Vagina (tissue), 2 donors: ENCODE measurements around the gene PUS1. TPM values are rescaled to one million over a fixed set of nuclear protein-coding genes. Genes with fewer than 3 reads are reported as not detected.

ENCODE experiments used
- DNase-seq, 2 donors: peaks; one replicate each; pipeline ENCODE4 v3.0.0-alpha.2; 2017; ENCODE audit errors: extremely low spot score in 2 of 2
- H3K27ac ChIP-seq: fragments of 200-600 bp; sonication (generic); one replicate; pipeline ENCODE4 v1.5.1; 2019
- H3K27me3 ChIP-seq: fragments of 200-600 bp; sonication (generic); one replicate; pipeline ENCODE4 v1.5.1; 2019
- H3K36me3 ChIP-seq, 2 donors: fragments of 200-600 bp; sonication (generic); one replicate each; pipeline ENCODE4 v1.5.1; 2017 to 2019
- H3K4me1 ChIP-seq: fragments of 200-600 bp; sonication (generic); one replicate; pipeline ENCODE4 v1.5.1; 2019
- H3K4me3 ChIP-seq, 2 donors: fragments of 200-600 bp; sonication (generic); 1 replicate in 1 of 2; 2 replicates in 1 of 2; pipeline ENCODE4 v1.5.1; 2016 to 2019
- H3K9me3 ChIP-seq: fragments of 200-600 bp; sonication (generic); one replicate; pipeline ENCODE4 v1.5.1; 2019
- POLR2A ChIP-seq, 2 donors: fragments of 450-650 bp; IDR thresholded peaks; one replicate each; pipeline ENCODE4 v1.6.1; 2017; ENCODE audit warnings: antibody characterized with exemption in 2 of 2, mild to moderate bottlenecking in 2 of 2, moderate library complexity in 2 of 2
- POLR2AphosphoS5 ChIP-seq, 2 donors: sonication (generic); formaldehyde crosslinking; IDR thresholded peaks; one replicate each; pipeline ENCODE4 v1.9.0; 2017; ENCODE audit warnings: antibody characterized with exemption in 2 of 2, mild to moderate bottlenecking in 2 of 2, low read depth in 1 of 2; ENCODE audit not compliant: insufficient read depth in 1 of 2
- intact Hi-C: fragments of 100-400 bp; cut with DNase I; formaldehyde crosslinking; loops from one replicate; pipeline ENCODE4 v1.15.1; 2023
- total RNA-seq: library from RNA; depleted of rRNA; stranded (reverse); fragments of >200 nt; gene quantifications from one replicate; pipeline ENCODE4 v1.2.3, GENCODE V29; 2016
- TF ChIP-seq, protein P1 (sequence below), 3 experiments: fragments of 450-650 bp in 2 of 3; fragments of 200-600 bp in 1 of 3; sonication (generic) in 1 of 3; IDR thresholded peaks; one replicate each; pipeline ENCODE4 v1.5.1; 2017 to 2019; ENCODE audit warnings: antibody characterized with exemption in 3 of 3, mild to moderate bottlenecking in 2 of 3, moderate library complexity in 2 of 3

PUS1 gene
- total RNA-seq, 1 donor from 2014 or later, result 37.6 TPM

- H3K36me3 ChIP-seq, result peaks cover 0 to 87% of the 10 kb centered on the region in 2 donors
- H3K4me3 ChIP-seq, result no peak overlapping the region
- no peaks in the 10 kb centered on the region for H3K9me3 ChIP-seq
- H3K4me1 ChIP-seq, result peaks cover 10% of the 10 kb centered on the region
- H3K27me3 ChIP-seq, result no peaks in the 10 kb centered on the region
- no peak overlapping the region for H3K27ac ChIP-seq
- intact Hi-C loops, result no loop called here
- TF ChIP-seq, protein P1, sequence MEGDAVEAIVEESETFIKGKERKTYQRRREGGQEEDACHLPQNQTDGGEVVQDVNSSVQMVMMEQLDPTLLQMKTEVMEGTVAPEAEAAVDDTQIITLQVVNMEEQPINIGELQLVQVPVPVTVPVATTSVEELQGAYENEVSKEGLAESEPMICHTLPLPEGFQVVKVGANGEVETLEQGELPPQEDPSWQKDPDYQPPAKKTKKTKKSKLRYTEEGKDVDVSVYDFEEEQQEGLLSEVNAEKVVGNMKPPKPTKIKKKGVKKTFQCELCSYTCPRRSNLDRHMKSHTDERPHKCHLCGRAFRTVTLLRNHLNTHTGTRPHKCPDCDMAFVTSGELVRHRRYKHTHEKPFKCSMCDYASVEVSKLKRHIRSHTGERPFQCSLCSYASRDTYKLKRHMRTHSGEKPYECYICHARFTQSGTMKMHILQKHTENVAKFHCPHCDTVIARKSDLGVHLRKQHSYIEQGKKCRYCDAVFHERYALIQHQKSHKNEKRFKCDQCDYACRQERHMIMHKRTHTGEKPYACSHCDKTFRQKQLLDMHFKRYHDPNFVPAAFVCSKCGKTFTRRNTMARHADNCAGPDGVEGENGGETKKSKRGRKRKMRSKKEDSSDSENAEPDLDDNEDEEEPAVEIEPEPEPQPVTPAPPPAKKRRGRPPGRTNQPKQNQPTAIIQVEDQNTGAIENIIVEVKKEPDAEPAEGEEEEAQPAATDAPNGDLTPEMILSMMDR (IDR thresholded peaks at IDR 0.05), result no peak
- TF ChIP-seq POLR2AphosphoS5 (IDR thresholded peaks at IDR 0.05; ENCODE audit: insufficient read depth in 1 of 2, low read depth in 1 of 2), result no peak
- no peak for TF ChIP-seq POLR2A (IDR thresholded peaks at IDR 0.05)
- DNase-seq, result no peak
These were observed 13.9 kb upstream of the PUS1 start for GRCh38 chr12:131915000-131915689.

GRCh38 chr12:131915823-131916222 lies 13.3 kb upstream of the PUS1 start:
- H3K4me1 ChIP-seq, result peaks cover 10% of the 10 kb centered on the region
- no peak for DNase-seq
- H3K4me3 ChIP-seq, result no peak overlapping the region
- intact Hi-C loops, result no loop called here
- TF ChIP-seq POLR2AphosphoS5 (IDR thresholded peaks at IDR 0.05; ENCODE audit: insufficient read depth in 1 of 2, low read depth in 1 of 2) (no peak), POLR2A (IDR thresholded peaks at IDR 0.05) (no peak)
- TF ChIP-seq, protein P1 (IDR thresholded peaks at IDR 0.05), result no peak
- no peak overlapping the region for H3K27ac ChIP-seq
- H3K36me3 ChIP-seq, result peaks cover 0 to 88% of the 10 kb centered on the region in 2 donors
- no peaks in the 10 kb centered on the region for H3K27me3 ChIP-seq
- H3K9me3 ChIP-seq, result no peaks in the 10 kb centered on the region

DNA sequence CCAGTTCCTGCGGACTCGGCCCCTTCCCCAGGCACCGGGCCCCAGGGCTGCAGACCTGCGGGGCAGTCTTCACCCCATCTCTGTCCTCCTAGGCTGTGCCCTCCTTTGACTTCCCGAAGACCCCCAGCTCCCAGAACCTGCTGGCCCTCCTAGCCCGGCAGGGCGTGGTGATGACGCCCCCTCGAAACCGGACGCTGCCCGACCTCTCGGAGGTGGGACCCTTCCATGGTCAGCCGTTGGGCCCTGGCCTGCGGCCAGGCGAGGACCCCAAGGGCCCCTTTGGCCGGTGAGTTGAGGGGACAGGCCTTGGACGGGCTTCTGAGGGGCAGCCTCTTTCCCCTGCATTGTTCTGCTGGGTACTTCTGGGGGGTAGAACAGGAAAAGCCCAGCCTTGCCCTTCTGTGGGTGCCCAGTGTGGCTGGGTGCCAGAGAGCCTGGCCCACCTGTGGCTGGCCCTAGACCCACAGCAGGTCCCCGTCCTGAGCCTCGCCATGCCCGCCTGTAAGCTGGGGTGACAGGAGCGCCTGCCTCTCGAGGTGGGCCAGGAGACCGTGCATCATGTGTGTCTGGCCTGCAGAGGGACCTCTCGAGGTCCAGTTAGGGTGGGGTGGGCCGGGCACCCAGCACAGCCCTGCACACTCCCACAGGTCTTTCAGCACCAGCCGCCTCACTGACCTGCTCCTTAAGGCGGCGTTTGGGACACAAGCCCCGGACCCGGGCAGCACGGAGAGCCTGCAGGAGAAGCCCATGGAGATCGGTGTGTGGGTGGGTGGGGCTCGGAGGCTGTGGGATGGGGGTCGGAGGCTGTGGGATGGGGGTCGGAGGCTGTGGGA lies 12.6 kb upstream of the PUS1 start:
- no peak overlapping the region for H3K27ac ChIP-seq
- peaks cover 0 to 88% of the 10 kb centered on the region in 2 donors for H3K36me3 ChIP-seq
- DNase-seq, result no peak
- H3K4me3 ChIP-seq, result no peak overlapping the region
- H3K4me1 ChIP-seq, result peaks cover 10% of the 10 kb centered on the region
- intact Hi-C loops, result no loop called here
- TF ChIP-seq POLR2AphosphoS5 (IDR thresholded peaks at IDR 0.05; ENCODE audit: insufficient read depth in 1 of 2, low read depth in 1 of 2) (no peak), POLR2A (IDR thresholded peaks at IDR 0.05) (no peak)
- TF ChIP-seq, protein P1 (IDR thresholded peaks at IDR 0.05), result no peak
- no peaks in the 10 kb centered on the region for H3K9me3 ChIP-seq
- H3K27me3 ChIP-seq, result no peaks in the 10 kb centered on the region

DNA sequence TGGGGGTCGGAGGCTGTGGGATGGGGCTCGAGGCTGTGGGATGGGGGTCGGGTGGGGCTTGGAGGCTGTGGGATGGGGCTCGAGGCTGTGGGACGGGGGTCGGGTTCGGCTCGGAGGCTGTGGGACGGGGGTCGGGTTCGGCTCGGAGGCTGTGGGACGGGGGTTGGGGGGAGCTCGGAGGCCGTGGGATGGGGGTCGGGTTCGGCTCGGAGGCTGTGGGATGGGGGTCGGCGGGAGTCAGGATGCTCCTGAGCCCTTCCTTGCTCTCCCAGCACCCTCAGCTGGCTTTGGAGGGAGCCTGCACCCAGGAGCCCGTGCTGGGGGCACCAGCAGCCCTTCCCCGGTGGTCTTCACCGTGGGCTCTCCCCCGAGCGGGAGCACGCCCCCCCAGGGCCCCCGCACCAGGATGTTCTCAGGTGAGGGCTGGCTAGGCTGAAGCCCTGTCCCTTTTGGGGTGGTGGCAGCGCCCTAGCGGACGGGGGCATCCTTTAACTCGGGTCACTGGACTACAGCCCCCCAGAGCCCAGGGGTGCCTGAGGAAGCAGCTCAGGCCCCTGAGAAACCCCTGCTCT lies 11.9 kb upstream of the PUS1 start:
- no peak overlapping the region for H3K27ac ChIP-seq
- intact Hi-C loops, result no loop called here
- H3K36me3 ChIP-seq, result peaks cover 0 to 86% of the 10 kb centered on the region in 2 donors
- H3K9me3 ChIP-seq, result no peaks in the 10 kb centered on the region
- no peaks in the 10 kb centered on the region for H3K27me3 ChIP-seq
- no peak overlapping the region for H3K4me3 ChIP-seq
- peaks cover 5% of the 10 kb centered on the region for H3K4me1 ChIP-seq
- DNase-seq, result no peak
- TF ChIP-seq, protein P1 (IDR thresholded peaks at IDR 0.05), result no peak
- TF ChIP-seq POLR2A (IDR thresholded peaks at IDR 0.05), result no peak
- TF ChIP-seq POLR2AphosphoS5 (IDR thresholded peaks at IDR 0.05; ENCODE audit: insufficient read depth in 1 of 2, low read depth in 1 of 2), result no peak
